Coronary artery (tissue), 2 donors: ENCODE results near the gene SMAP2.
"Not testable (repeated sequence)": the region's sequence is repeated elsewhere in the genome, so short reads cannot be mapped to it uniquely, and the experiment has no call there.

Experiments
- DNase-seq: peaks from one replicate; pipeline ENCODE4 v3.0.0-alpha.2; 2017; ENCODE audit warnings: low spot score
- H3K27ac ChIP-seq, 2 donors: fragments of 200-600 bp; sonication (generic); one replicate each; pipeline ENCODE4 v1.5.1; 2016 to 2019
- H3K4me3 ChIP-seq: fragments of 200-600 bp; sonication (generic); 2 replicates; pipeline ENCODE4 v1.5.1; 2016; ENCODE audit warnings: mild to moderate bottlenecking, moderate library complexity
- CTCF ChIP-seq: fragments of 200-600 bp; sonication (generic); IDR thresholded peaks from one replicate; pipeline ENCODE4 v1.5.1; 2019; ENCODE audit warnings: antibody characterized with exemption

SMAP2 gene

GRCh38 chr1:40341491-40342380 is 31.8 kb upstream of the SMAP2 start:
- DNase-seq = no peak
- peak overlapping the region in 1 of 2 donors; percentile 21 for H3K27ac ChIP-seq
- no peak for TF ChIP-seq CTCF
- no peak overlapping the region for H3K4me3 ChIP-seq

GRCh38 chr1:40342381-40342717 is 31.2 kb upstream of the SMAP2 start:
- not testable (repeated sequence) for H3K27ac ChIP-seq

GRCh38 chr1:40344597-40344996 is 28.9 kb upstream of the SMAP2 start:
- Histone ChIP-seq H3K4me3 (peak overlapping the region; percentile 12), H3K27ac (peak overlapping the region in 1 of 2 donors; percentile 38)
- DNase-seq = no peak
- no peak for TF ChIP-seq CTCF

More at GRCh38 chr1:40342381-40342717, 31.2 kb upstream of the SMAP2 start:
- not testable (repeated sequence) for DNase-seq, H3K4me3 ChIP-seq

GRCh38 chr1:40350391-40350790 is 23.1 kb upstream of the SMAP2 start:
- no peak for TF ChIP-seq CTCF
- DNase-seq = no peak
- Histone ChIP-seq H3K27ac (no peak overlapping the region), H3K4me3 (no peak overlapping the region)

GRCh38 chr1:40351124-40351523 is 22.4 kb upstream of the SMAP2 start:
- H3K4me3 ChIP-seq = no peak overlapping the region
- no peak for DNase-seq
- no peak for TF ChIP-seq CTCF
- no peak overlapping the region for H3K27ac ChIP-seq

- no peak for TF ChIP-seq CTCF
- Histone ChIP-seq H3K27ac (no peak overlapping the region), H3K4me3 (no peak overlapping the region)
- no peak for DNase-seq
Measured at GRCh38 chr1:40352126-40352525, 21.4 kb upstream of the SMAP2 start.

GRCh38 chr1:40353082-40353481 is 20.4 kb upstream of the SMAP2 start:
- Histone ChIP-seq H3K27ac (peak overlapping the region in 1 of 2 donors; percentile 49), H3K4me3 (no peak overlapping the region)
- TF ChIP-seq CTCF = no peak
- no peak for DNase-seq
